DOHH2 (cell line): ENCODE measurements around the gene MRPL54.

Source experiments
- H3F3A ChIP-seq: fragments of 200-600 bp; sonication (generic), shearing (Covaris generic); 2 replicates; pipeline ENCODE4 v1.6.0; 2016; ENCODE audit warnings: antibody characterized with exemption, mild to moderate bottlenecking; ENCODE audit not compliant: control insufficient read depth, insufficient read depth
- H3K27ac ChIP-seq: fragments of 200-600 bp; sonication (generic); 2 replicates; pipeline ENCODE4 v1.5.1; 2014; ENCODE audit warnings: low read depth, mild to moderate bottlenecking, low read length, moderate library complexity
- H3K27me3 ChIP-seq: fragments of 200-600 bp; sonication (generic); 2 replicates; pipeline ENCODE4 v1.6.1; 2014; ENCODE audit warnings: mild to moderate bottlenecking, low read length, mixed read lengths; ENCODE audit not compliant: control insufficient read depth
- H3K36me3 ChIP-seq: fragments of 200-600 bp; sonication (generic); 2 replicates; pipeline ENCODE4 v1.6.1; 2014; ENCODE audit warnings: mild to moderate bottlenecking, low read length, moderate library complexity, mixed read lengths; ENCODE audit not compliant: control insufficient read depth
- H3K4me1 ChIP-seq: fragments of 200-600 bp; sonication (generic); 2 replicates; pipeline ENCODE4 v1.6.1; 2014; ENCODE audit warnings: mild to moderate bottlenecking, low read length, mixed read lengths; ENCODE audit not compliant: control insufficient read depth
- H3K4me2 ChIP-seq: fragments of 200-600 bp; sonication (generic); 2 replicates; pipeline ENCODE4 v1.6.0; 2014; ENCODE audit warnings: mild to moderate bottlenecking, low read length, moderate library complexity
- H3K4me3 ChIP-seq: fragments of 200-600 bp; sonication (generic); 2 replicates; pipeline ENCODE4 v1.5.1; 2014; ENCODE audit warnings: mild to moderate bottlenecking, low read length, mixed read lengths
- H3K79me2 ChIP-seq: fragments of 200-600 bp; sonication (generic); 2 replicates; pipeline ENCODE4 v1.6.1; 2014; ENCODE audit warnings: mild to moderate bottlenecking, low read length, mixed read lengths; ENCODE audit not compliant: control insufficient read depth
- H3K9me2 ChIP-seq: fragments of 200-600 bp; sonication (generic); replicated peaks from 2 replicates; pipeline ENCODE4 v1.6.1; 2014; ENCODE audit warnings: mild to moderate bottlenecking, low read length, mixed read lengths; ENCODE audit not compliant: control insufficient read depth
- H3K9me3 ChIP-seq: fragments of 200-600 bp; sonication (generic); 2 replicates; pipeline ENCODE4 v1.6.1; 2014; ENCODE audit warnings: antibody characterized with exemption, low read length, mixed read lengths; ENCODE audit not compliant: control insufficient read depth, insufficient read depth
- H4K20me1 ChIP-seq: fragments of 200-600 bp; sonication (generic); 2 replicates; pipeline ENCODE4 v1.6.0; 2014; ENCODE audit warnings: low read depth, mild to moderate bottlenecking, antibody characterized with exemption, low read length, moderate library complexity; ENCODE audit not compliant: control insufficient read depth, insufficient read depth
- CTCF ChIP-seq: fragments of 200-600 bp; sonication (generic); IDR thresholded peaks from one replicate; pipeline ENCODE4 v1.5.1; 2014; ENCODE audit warnings: antibody characterized with exemption, mild to moderate bottlenecking, low read depth, low read length; ENCODE audit not compliant: poor library complexity, severe bottlenecking
- EZH2phosphoT487 ChIP-seq: fragments of 200-600 bp; sonication (generic); IDR thresholded peaks from 2 replicates; pipeline ENCODE4 v1.6.1; 2017; ENCODE audit warnings: borderline replicate concordance, mild to moderate bottlenecking, antibody characterized with exemption, low read length, moderate library complexity, mixed read lengths

Gene MRPL54

GRCh38 chr19:3767050-3767449 lies 4.6 kb downstream of the MRPL54 start:
- peaks cover 12% of the 10 kb centered on the region for H3K79me2 ChIP-seq

GRCh38 chr19:3768015-3768747 lies 5.7 kb downstream of the MRPL54 start:
- Histone ChIP-seq H3K27ac (no peak overlapping the region), H3K9me3 (no peaks in the 10 kb centered on the region), H3K27me3 (no peaks in the 10 kb centered on the region), H3K79me2 (peaks cover 10% of the 10 kb centered on the region), H3K9me2 (no peaks in the 10 kb centered on the region), H3K4me1 (peaks cover 3% of the 10 kb centered on the region), H3K36me3 (peaks cover 17% of the 10 kb centered on the region), H4K20me1 (no peaks in the 10 kb centered on the region), H3K4me2 (no peak overlapping the region), H3F3A (no peaks in the 10 kb centered on the region), H3K4me3 (no peak overlapping the region)
- TF ChIP-seq CTCF (no peak), EZH2phosphoT487 (no peak)

More at GRCh38 chr19:3767050-3767449, 4.6 kb downstream of the MRPL54 start:
- Histone ChIP-seq H3K9me2 (no peaks in the 10 kb centered on the region), H3F3A (peaks cover 3% of the 10 kb centered on the region), H3K4me1 (peaks cover 5% of the 10 kb centered on the region), H4K20me1 (no peaks in the 10 kb centered on the region), H3K4me2 (no peak overlapping the region), H3K36me3 (peaks cover 17% of the 10 kb centered on the region), H3K4me3 (no peak overlapping the region), H3K9me3 (no peaks in the 10 kb centered on the region), H3K27ac (no peak overlapping the region), H3K27me3 (no peaks in the 10 kb centered on the region)
- TF ChIP-seq CTCF (no peak), EZH2phosphoT487 (no peak)

- Histone ChIP-seq H3K27me3 (no peaks in the 10 kb centered on the region), H3K4me2 (no peak overlapping the region), H3K4me3 (no peak overlapping the region), H4K20me1 (no peaks in the 10 kb centered on the region), H3K36me3 (peaks cover 17% of the 10 kb centered on the region), H3K9me3 (no peaks in the 10 kb centered on the region), H3K27ac (no peak overlapping the region), H3K4me1 (no peaks in the 10 kb centered on the region), H3K79me2 (peaks cover 5% of the 10 kb centered on the region), H3K9me2 (no peaks in the 10 kb centered on the region), H3F3A (no peaks in the 10 kb centered on the region)
- TF ChIP-seq CTCF (no peak), EZH2phosphoT487 (no peak)
These were observed 6.2 kb downstream of the MRPL54 start for GRCh38 chr19:3768748-3769099.
